UCSD-AML1 (cell line): ENCODE measurements around the gene CLEC9A.

ENCODE experiments used
- DNase-seq: peaks from one replicate; lab custom pipeline; 2025; ENCODE audit not compliant: unreplicated experiment; lab: John Stamatoyannopoulos, UW

CLEC9A gene

GRCh38 chr12:10102322-10102721, 71.8 kb downstream of the CLEC9A start:
- DNase-seq: no peak

- no peak for DNase-seq
These were observed 79.9 kb downstream of the CLEC9A start for GRCh38 chr12:10110256-10110844.

GRCh38 chr12:10111451-10111850, 81.0 kb downstream of the CLEC9A start:
- no peak for DNase-seq

- DNase-seq: no peak
These were observed 82.6 kb downstream of the CLEC9A start for GRCh38 chr12:10113075-10113474.

GRCh38 chr12:10113920-10114319, 83.4 kb downstream of the CLEC9A start:
- DNase-seq: no peak

- DNase-seq: no peak
These were observed 84.8 kb downstream of the CLEC9A start for GRCh38 chr12:10115311-10115710.
